ENCODE results near the gene KANK3.

KANK3 gene

DNA sequence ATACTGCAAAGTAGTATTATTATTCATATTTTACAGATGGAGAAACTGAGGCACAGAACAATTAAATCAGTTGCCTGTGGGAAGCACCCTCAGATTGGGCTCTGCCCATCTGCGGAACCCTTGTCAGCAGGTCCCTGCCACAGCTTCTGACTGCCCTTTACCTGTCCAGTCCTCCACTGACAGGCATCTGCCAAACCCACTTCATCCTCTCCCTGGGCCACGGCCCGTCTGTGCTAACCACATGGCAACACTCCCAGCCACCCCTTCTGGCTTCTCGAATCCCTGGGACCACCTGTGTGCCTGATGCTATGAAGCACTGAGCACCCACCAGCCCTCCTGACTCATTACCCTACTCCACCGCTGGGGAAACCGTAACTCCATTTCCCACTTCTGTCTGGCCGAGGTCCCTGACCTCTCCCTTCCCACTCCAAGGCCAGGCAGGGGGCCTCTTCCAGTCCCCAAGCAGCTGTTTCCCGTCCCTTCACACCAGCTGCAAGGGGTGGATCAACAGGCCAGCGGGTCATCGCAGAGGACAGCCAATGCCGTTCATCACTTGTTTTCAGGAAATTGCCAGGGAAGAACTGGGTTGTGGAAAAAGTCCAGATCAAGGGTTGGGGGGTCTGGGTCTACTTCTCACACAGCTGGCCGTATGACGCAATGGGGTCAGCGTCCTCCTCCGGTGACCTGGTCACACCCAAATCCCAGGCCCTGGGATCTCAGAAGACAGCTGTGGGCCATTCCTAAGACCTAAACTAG lies 2.5 kb downstream of the KANK3 start:
- no peak for DNase-seq (ENCODE audit: low read depth in 3 of 3)

DNA sequence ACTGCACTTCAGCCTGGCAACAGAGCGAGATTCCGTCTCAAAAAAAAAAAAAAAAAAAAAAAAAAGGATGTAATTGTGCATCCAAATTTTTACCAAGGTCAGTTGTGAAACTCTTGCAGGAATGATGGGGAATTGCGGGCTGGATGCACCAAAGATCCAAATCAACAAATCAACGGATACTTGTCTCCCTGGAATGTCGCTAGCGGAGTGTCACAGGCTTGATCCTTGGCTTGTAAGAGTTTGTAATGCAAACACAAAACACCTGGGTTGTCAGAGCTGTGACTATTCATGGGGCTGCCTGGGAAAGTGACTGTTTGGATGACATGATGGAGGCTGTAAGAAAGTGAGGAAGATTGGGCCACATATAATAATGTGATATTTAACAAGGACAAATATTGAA lies 4.2 kb downstream of the KANK3 start:
- DNase-seq (ENCODE audit: low read depth in 3 of 3): no peak

GRCh38 chr19:8337728-8338127 lies 5.3 kb downstream of the KANK3 start:
- DNase-seq (ENCODE audit: low read depth in 3 of 3): no peak

GRCh38 chr19:8336660-8337059 lies 6.4 kb downstream of the KANK3 start:
- no peak for DNase-seq (ENCODE audit: low read depth in 3 of 3)

- DNase-seq (ENCODE audit: low read depth in 3 of 3): no peak
Measured at GRCh38 chr19:8336072-8336569, 6.9 kb downstream of the KANK3 start.

DNA sequence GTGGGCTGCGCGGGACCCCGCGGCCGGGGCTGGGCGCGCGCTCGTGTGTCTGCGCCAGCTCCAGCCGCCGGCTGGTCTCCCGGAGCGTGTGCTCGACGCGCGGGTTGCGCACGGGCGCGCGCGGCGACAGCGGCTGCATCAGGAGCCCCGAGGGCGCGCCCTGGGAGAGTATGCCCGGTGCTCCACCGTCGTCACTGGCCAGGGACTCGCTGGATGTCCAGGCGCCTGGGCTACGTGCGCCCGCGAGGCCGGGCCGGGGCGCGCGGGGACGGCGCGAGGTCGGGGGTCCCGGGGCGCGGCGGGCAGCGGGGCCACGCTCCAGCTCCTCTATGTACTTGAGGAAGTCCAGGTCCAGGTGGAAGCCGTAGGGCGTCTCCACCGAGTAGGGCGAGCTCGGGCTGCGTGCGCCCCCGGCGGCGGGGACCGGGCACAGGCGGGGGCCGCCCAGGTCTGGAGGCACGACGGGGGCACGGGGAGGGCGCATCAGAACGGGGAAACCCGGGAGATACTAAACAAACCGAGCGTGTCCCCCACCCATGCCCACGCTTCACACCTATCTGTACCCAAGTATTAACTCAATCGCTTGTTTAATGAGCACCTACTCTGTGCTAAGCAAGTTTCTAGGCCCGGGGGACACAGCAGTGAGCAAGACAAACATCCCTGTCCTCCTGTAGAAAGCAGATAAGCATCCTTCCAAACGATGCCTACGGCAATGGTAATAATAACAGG lies 7.6 kb downstream of the KANK3 start:
- DNase-seq (ENCODE audit: low read depth in 3 of 3): no peak

GRCh38 chr19:8334458-8335342 lies 8.4 kb downstream of the KANK3 start:
- DNase-seq (ENCODE audit: low read depth in 3 of 3): no peak

- DNase-seq (ENCODE audit: low read depth in 3 of 3): no peak
Measured at GRCh38 chr19:8333767-8334457, 9.2 kb downstream of the KANK3 start.

DNA sequence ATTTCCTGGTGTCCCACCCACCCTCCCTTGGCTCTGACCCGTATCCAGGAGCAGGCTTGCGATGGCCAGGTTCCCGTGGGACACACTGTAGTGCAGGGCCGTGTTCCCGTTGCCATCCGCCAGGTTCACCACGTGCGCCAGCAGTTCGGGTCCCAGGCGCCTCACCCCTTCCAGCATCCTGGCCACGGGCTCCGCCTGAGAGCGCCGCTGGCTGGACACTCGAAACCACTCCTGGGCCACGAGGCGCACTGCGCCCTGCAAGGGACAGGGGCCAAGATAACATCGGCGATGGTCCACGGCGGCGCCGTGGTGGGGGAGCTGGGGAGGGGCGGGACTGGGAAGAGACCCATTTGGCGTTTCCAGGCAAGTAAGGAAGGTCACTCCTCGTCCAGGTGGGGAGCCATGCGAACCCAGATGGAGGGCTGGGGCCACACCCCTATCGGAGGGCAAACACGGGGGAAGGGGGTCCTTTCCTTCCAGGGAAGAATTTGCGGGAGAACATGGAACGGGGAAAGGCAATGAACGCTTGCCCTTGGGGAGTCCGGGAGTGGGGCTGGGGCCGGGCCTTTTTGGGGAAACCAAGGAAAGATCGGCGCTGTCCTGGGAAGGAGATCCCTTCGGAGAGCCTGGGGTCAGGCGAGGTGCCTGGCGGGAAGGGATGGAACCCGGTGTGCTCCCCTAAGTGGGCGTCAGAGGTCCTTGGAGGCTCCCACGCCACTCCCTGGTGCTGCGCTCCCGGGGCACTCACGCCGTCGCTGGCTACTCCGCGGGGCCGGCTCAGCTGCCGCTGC lies 9.9 kb downstream of the KANK3 start:
- DNase-seq (ENCODE audit: low read depth in 3 of 3): no peak

DNA sequence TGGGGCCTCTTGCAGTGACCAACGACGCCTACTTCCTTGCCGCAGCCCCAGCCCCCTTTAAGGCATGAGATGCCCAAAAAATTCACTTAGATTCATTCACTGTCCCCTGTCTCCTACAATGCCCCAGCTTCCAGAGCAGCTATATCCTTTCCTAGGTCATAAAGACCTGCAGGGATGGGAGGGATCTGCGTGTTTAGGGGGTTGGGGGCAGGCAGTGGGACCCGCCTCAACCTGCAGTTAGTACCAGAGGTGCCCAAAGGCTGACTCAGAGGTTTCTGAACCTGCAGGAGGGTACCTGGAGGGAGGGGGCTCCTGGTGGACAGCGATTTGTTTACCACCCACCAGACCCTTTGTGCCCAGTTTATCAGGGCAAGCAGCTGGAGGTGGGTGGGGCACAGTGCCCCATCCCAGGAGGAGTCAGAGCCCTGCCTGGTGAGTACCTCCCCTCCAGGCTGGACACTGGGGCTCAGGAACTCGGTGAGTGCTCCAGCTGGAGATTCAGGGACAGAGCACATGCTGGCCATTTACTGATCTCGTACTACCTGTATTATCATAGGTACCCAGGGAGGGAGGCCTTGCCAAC lies 11.7 kb downstream of the KANK3 start:
- no peak for DNase-seq (ENCODE audit: low read depth in 3 of 3)

DNA sequence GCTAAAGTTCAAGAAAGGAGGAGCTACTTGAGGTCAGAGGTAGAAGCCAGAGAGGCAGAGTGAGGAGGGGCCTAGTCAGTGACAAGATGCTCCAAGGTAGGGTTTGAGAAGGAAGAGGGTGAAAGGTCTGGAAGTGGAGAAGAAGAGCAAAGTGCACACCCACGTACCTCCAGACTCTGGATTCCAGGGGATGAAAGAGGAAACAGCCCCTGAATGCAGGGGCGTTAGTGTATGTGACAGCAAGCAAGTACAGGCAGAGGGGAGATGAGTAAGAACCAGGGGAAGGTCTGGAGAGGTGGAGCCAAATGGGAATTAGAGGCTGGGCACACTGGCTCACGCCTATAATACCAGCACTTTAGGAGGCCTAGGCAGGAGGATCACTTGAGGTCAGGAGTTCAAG lies 13.1 kb downstream of the KANK3 start:
- no peak for DNase-seq (ENCODE audit: low read depth in 3 of 3)

GRCh38 chr19:8325454-8325853 lies 17.6 kb downstream of the KANK3 start:
- DNase-seq (ENCODE audit: low read depth in 3 of 3): no peak

- no peak for DNase-seq (ENCODE audit: low read depth in 3 of 3)
Measured at GRCh38 chr19:8324186-8325050, 18.6 kb downstream of the KANK3 start.

- DNase-seq (ENCODE audit: low read depth in 3 of 3): no peak
Measured at GRCh38 chr19:8323781-8324185, 19.3 kb downstream of the KANK3 start.

- DNase-seq (ENCODE audit: low read depth in 3 of 3): no peak
Measured at GRCh38 chr19:8322638-8322997, 20.4 kb downstream of the KANK3 start.

GRCh38 chr19:8321986-8322637 lies 20.9 kb downstream of the KANK3 start:
- DNase-seq (ENCODE audit: low read depth in 3 of 3): no peak

- peak; percentile 94 to 96 (median 95) for DNase-seq (ENCODE audit: low read depth in 3 of 3)
Measured at GRCh38 chr19:8321067-8321985, 21.7 kb downstream of the KANK3 start, which contains the start of the genes NDUFA7 and RPS28. Gene NDUFA7 (minus strand): TSS chr19:8321375. CDS start chr19:8321358, 17 bp downstream. Gene RPS28 (plus strand): TSS chr19:8321496. CDS start chr19:8321531, 35 bp downstream.
